HG03432 (cell line): ENCODE data around the gene LRRC2.

Source experiments
- ATAC-seq: cut with Tn5 transposase; IDR thresholded peaks from one replicate; pipeline ENCODE4 v1.9.1; 2021; ENCODE audit warnings: mild to moderate bottlenecking, moderate library complexity; ENCODE audit not compliant: unreplicated experiment

The LRRC2 gene

GRCh38 chr3:46482632-46483350, 83.3 kb downstream of the LRRC2 start:
- ATAC-seq, result no peak

GRCh38 chr3:46481636-46482035, 84.5 kb downstream of the LRRC2 start:
- no peak for ATAC-seq

- no peak for ATAC-seq
Measured at GRCh38 chr3:46480491-46481195, 85.5 kb downstream of the LRRC2 start.

GRCh38 chr3:46479696-46480095, 86.4 kb downstream of the LRRC2 start:
- ATAC-seq, result no peak

GRCh38 chr3:46479021-46479420, 87.1 kb downstream of the LRRC2 start:
- no peak for ATAC-seq

GRCh38 chr3:46478341-46478740, 87.8 kb downstream of the LRRC2 start:
- no peak for ATAC-seq

- ATAC-seq, result no peak
Measured at GRCh38 chr3:46477756-46478155, 88.3 kb downstream of the LRRC2 start.

GRCh38 chr3:46477145-46477544, 89.0 kb downstream of the LRRC2 start:
- no peak for ATAC-seq

GRCh38 chr3:46472736-46473135, 93.4 kb downstream of the LRRC2 start:
- ATAC-seq, result no peak

GRCh38 chr3:46471371-46471914, 94.7 kb downstream of the LRRC2 start:
- no peak for ATAC-seq

GRCh38 chr3:46470831-46471230, 95.3 kb downstream of the LRRC2 start:
- ATAC-seq, result no peak

GRCh38 chr3:46469680-46470357, 96.3 kb downstream of the LRRC2 start:
- no peak for ATAC-seq

GRCh38 chr3:46468753-46469600, 97.1 kb downstream of the LRRC2 start:
- ATAC-seq, result no peak

GRCh38 chr3:46467562-46467961, 98.5 kb downstream of the LRRC2 start:
- no peak for ATAC-seq

- no peak for ATAC-seq
Measured at GRCh38 chr3:46466871-46467403, 99.2 kb downstream of the LRRC2 start.

GRCh38 chr3:46466273-46466672, 99.8 kb downstream of the LRRC2 start:
- ATAC-seq, result no peak
